A172 (cell line): ENCODE measurements around the gene RAB11FIP4. TPM values are rescaled to one million over a fixed set of nuclear protein-coding genes. Genes with fewer than 3 reads are reported as not detected.

Experiments used
- DNase-seq: peaks from one replicate; pipeline ENCODE4 v3.0.0-alpha.2; 2015; ENCODE audit warnings: low spot score
- total RNA-seq: library from RNA; depleted of rRNA; stranded (reverse); fragments of >200 nt; shearing (Covaris generic); gene quantifications from 2 replicates; pipeline ENCODE4 v1.2.3, GENCODE V29; 2014; rRNA removed

RAB11FIP4 gene
- total RNA-seq, 1 experiment from 2014 or later: 2.2 TPM

DNA sequence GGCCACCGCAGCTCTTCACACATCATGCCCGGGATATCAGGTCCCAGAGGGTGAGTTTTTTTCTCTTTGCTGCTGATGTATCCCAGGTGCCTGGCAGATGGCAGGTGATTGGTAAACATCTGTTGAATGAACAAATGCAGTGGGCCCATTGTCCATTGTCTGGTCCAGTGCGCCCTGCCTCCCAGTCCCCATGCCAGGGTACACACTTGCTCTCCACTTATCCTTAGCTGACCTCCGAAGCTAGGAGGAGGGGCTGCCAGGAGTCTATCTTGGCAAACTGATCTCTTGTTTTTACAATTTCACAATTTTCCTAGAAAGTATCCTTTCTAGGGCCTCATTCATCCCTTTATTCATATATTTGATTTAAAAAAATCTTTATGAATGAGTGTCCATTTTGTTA is 196.0 kb downstream of the RAB11FIP4 start:
- no peak for DNase-seq

Other genes starting within 250 kb of the RAB11FIP4 start
- gene OMG, start 94.4 kb upstream of the RAB11FIP4 start, total RNA-seq: not detected in 2 replicates
- 0.24 and 0.60 TPM in 2 replicates for gene EVI2B, start 77.6 kb upstream of the RAB11FIP4 start, total RNA-seq
- gene EVI2A, start 70.1 kb upstream of the RAB11FIP4 start, total RNA-seq: 14.8 and 16.1 TPM in 2 replicates